ENCODE data around the gene ACKR3.

ACKR3 gene

GRCh38 chr2:236548179-236548921 lies 21.3 kb upstream of the ACKR3 start:
- in situ Hi-C loops (cut with MboI; ENCODE audit: low sequenced_read_pairs) = no loop called here

- in situ Hi-C loops (cut with MboI; ENCODE audit: low sequenced_read_pairs) = no loop called here
These were observed 20.5 kb upstream of the ACKR3 start for GRCh38 chr2:236549165-236549564.

GRCh38 chr2:236550290-236550689 lies 19.3 kb upstream of the ACKR3 start:
- in situ Hi-C loops (cut with MboI; ENCODE audit: low sequenced_read_pairs) = no loop called here

GRCh38 chr2:236550701-236551465 lies 18.7 kb upstream of the ACKR3 start:
- in situ Hi-C loops (cut with MboI; ENCODE audit: low sequenced_read_pairs) = no loop called here

GRCh38 chr2:236551471-236552211 lies 18.0 kb upstream of the ACKR3 start:
- in situ Hi-C loops (cut with MboI; ENCODE audit: low sequenced_read_pairs) = no loop called here

GRCh38 chr2:236552212-236552542 lies 17.4 kb upstream of the ACKR3 start:
- in situ Hi-C loops (cut with MboI; ENCODE audit: low sequenced_read_pairs) = no loop called here

- in situ Hi-C loops (cut with MboI; ENCODE audit: low sequenced_read_pairs) = no loop called here
These were observed 16.9 kb upstream of the ACKR3 start for GRCh38 chr2:236552581-236553363.

GRCh38 chr2:236553522-236553921 lies 16.1 kb upstream of the ACKR3 start:
- in situ Hi-C loops (cut with MboI; ENCODE audit: low sequenced_read_pairs) = no loop called here

- in situ Hi-C loops (cut with MboI; ENCODE audit: low sequenced_read_pairs) = no loop called here
These were observed 14.9 kb upstream of the ACKR3 start for GRCh38 chr2:236554629-236555282.

GRCh38 chr2:236555481-236555880 lies 14.1 kb upstream of the ACKR3 start:
- in situ Hi-C loops (cut with MboI; ENCODE audit: low sequenced_read_pairs) = no loop called here

- in situ Hi-C loops (cut with MboI; ENCODE audit: low sequenced_read_pairs) = no loop called here
These were observed 12.2 kb upstream of the ACKR3 start for GRCh38 chr2:236557306-236558030.

- in situ Hi-C loops (cut with MboI; ENCODE audit: low sequenced_read_pairs) = no loop called here
These were observed 11.6 kb upstream of the ACKR3 start for GRCh38 chr2:236558036-236558435.

GRCh38 chr2:236558993-236559978 lies 10.3 kb upstream of the ACKR3 start:
- in situ Hi-C loops (cut with MboI; ENCODE audit: low sequenced_read_pairs) = no loop called here

GRCh38 chr2:236561874-236562273 lies 7.8 kb upstream of the ACKR3 start:
- in situ Hi-C loops (cut with MboI; ENCODE audit: low sequenced_read_pairs) = no loop called here

- in situ Hi-C loops (cut with MboI; ENCODE audit: low sequenced_read_pairs) = no loop called here
These were observed 7.2 kb upstream of the ACKR3 start for GRCh38 chr2:236562434-236562833.

GRCh38 chr2:236563953-236564352 lies 5.7 kb upstream of the ACKR3 start:
- in situ Hi-C loops (cut with MboI; ENCODE audit: low sequenced_read_pairs) = no loop called here

- in situ Hi-C loops (cut with MboI; ENCODE audit: low sequenced_read_pairs) = no loop called here
These were observed 4.4 kb upstream of the ACKR3 start for GRCh38 chr2:236565212-236565611.

- in situ Hi-C loops (cut with MboI; ENCODE audit: low sequenced_read_pairs) = no loop called here
These were observed 3.7 kb upstream of the ACKR3 start for GRCh38 chr2:236565879-236566402.

Data from HL-60/S4 treated with phorbol 12-myristate 13-acetate at 8.2 ng/mL for 4 days and 3 days (cell line).